ENCODE data around the gene PDCD11.

The PDCD11 gene

DNA sequence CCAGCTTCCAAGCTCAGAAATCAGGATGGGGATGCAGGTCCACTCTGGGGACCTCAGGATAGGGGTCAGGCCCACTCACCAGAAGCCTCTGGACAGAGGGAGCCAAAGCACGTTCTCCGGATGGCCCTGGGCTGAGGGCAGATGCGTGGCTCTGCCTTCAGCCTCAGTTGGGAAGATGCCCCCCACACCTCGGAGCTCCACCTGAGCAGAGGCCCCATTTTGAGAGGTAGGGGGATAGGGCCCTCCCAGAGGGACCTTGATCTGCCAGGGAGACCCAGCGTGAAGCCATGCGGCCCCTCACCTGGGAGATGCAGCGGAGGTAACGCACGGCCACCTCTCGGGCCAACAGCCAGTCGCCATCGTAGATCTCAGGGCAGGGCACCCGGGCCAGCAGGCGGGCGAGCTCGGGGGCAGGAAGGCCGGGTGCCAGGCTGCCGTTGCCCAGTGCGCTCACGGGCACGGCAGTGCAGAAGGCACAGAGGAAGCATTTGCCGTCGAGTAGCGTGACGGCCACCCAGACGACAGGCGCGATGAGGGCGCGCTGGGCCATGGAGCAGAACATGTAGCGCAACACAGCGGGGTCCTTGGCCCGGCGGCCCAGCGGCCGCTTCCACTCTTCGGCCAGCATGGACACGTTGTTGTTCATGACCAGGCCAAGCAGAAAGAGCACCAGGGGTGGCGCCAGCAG is 61.6 kb downstream of the PDCD11 start:
- Histone ChIP-seq H3K9me3 (ENCODE audit: control insufficient read depth, insufficient read depth, low read length) (no peaks in the 10 kb centered on the region), H3K36me3 (ENCODE audit: control insufficient read depth, insufficient read depth, low read length) (no peaks in the 10 kb centered on the region), H3K4me3 (ENCODE audit: low read length) (no peak overlapping the region), H3K4me1 (ENCODE audit: control insufficient read depth, insufficient read depth, low read length) (peaks cover 2% of the 10 kb centered on the region; the same call in 1 of the 2 replicates), H3K27me3 (ENCODE audit: control insufficient read depth, insufficient read depth, low read length) (no peaks in the 10 kb centered on the region), H3K27ac (ENCODE audit: low read length) (no peak overlapping the region)
- no CpG with 5 or more reads among the region's 39 CpGs for WGBS (ENCODE audit: insufficient coverage, insufficient read length)
- no peak for DNase-seq (ENCODE audit: low read depth, low spot score)

DNA sequence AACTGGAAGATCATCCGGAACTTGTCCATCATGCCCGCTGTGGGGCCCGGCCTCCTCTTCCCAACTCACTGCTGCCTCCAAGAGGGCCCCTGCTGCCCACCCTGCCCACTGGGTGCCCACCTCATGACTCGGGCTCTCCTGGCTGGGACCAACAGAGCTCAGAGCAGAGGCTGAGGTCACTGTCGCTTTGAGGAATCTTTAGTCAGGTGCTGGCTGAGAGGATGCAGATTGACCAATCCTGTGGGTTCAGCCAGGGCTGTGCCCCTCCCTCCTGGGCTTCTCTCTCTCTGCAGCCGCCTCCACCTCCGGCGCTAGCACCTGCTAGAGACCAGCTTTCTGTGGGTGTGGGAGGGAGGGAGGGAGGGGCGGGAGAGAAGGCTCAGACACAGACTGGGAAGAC is 62.3 kb downstream of the PDCD11 start, which contains the start of gene CALHM1:
Gene CALHM1, minus strand, starts transcription at position 181 of the 400 bp plus-strand sequence. Its CDS starts 149 bp downstream, at position 32.
- Histone ChIP-seq H3K4me1 (ENCODE audit: control insufficient read depth, insufficient read depth, low read length) (peaks cover 2% of the 10 kb centered on the region; the same call in 1 of the 2 replicates), H3K27me3 (ENCODE audit: control insufficient read depth, insufficient read depth, low read length) (no peaks in the 10 kb centered on the region), H3K27ac (ENCODE audit: low read length) (no peak within 1 kb of the TSS), H3K9me3 (ENCODE audit: control insufficient read depth, insufficient read depth, low read length) (no peaks in the 10 kb centered on the region), H3K4me3 (ENCODE audit: low read length) (no peak within 1 kb of the TSS), H3K36me3 (ENCODE audit: control insufficient read depth, insufficient read depth, low read length) (no peaks in the 10 kb centered on the region)
- DNase-seq (ENCODE audit: low read depth, low spot score), result no peak
- no CpG with 5 or more reads among the region's 9 CpGs for WGBS (ENCODE audit: insufficient coverage, insufficient read length)

DNA sequence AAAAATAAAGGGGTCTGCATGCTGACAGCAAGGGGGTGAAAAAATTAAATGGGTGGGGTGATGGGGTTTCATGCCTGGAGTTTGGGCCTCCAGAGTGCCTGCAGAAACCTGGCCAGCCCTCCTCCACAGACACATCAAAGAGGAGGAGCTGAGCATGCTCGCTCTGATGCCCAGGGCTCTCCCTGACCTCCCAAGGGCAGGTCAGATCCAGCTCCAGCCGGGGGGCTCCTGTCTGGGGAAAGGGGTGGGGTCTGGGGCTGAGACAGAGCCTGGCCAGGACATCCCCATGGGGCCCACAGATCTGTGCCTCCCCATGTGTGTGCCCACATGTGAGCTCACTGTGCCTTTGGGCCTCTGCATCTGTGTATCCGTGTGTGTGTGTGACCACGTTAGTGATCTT is 63.2 kb downstream of the PDCD11 start:
- Histone ChIP-seq H3K36me3 (ENCODE audit: control insufficient read depth, insufficient read depth, low read length) (no peaks in the 10 kb centered on the region), H3K4me3 (ENCODE audit: low read length) (no peak overlapping the region), H3K27ac (ENCODE audit: low read length) (no peak overlapping the region), H3K4me1 (ENCODE audit: control insufficient read depth, insufficient read depth, low read length) (peaks cover 2% of the 10 kb centered on the region; the same call in 1 of the 2 replicates), H3K27me3 (ENCODE audit: control insufficient read depth, insufficient read depth, low read length) (no peaks in the 10 kb centered on the region), H3K9me3 (ENCODE audit: control insufficient read depth, insufficient read depth, low read length) (no peaks in the 10 kb centered on the region)
- no peak for DNase-seq (ENCODE audit: low read depth, low spot score)
- WGBS (ENCODE audit: insufficient coverage, insufficient read length), result no CpG with 5 or more reads among the region's 4 CpGs

DNA sequence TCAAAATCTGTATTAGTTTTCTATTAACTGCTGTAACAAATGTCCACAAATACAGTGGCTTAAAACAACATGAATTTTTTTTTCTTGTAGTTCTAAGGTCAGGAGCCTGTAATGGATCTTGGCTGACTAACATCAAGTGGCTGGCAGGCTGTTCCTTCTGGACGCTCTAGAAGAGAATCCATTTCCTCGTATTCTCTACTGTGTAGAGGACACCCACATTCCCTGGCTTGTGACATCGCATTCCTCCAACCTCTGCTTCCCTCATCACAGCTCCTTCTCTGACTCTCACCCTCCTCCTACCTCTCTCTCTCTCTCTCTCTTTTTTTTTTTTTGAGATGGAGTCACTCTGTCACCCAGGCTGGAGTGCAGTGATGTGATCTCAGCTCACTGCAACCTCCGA is 67.1 kb downstream of the PDCD11 start:
- no peak for DNase-seq (ENCODE audit: low read depth, low spot score)
- Histone ChIP-seq H3K4me3 (ENCODE audit: low read length) (no peak overlapping the region), H3K9me3 (ENCODE audit: control insufficient read depth, insufficient read depth, low read length) (no peaks in the 10 kb centered on the region), H3K27ac (ENCODE audit: low read length) (no peak overlapping the region), H3K4me1 (ENCODE audit: control insufficient read depth, insufficient read depth, low read length) (0 out of 2 replicates have a peak, but pooled peaks cover 2% of the 10 kb centered on the region), H3K36me3 (ENCODE audit: control insufficient read depth, insufficient read depth, low read length) (no peaks in the 10 kb centered on the region), H3K27me3 (ENCODE audit: control insufficient read depth, insufficient read depth, low read length) (no peaks in the 10 kb centered on the region)
- WGBS (ENCODE audit: insufficient coverage, insufficient read length), result no CpG with 5 or more reads among the region's 4 CpGs

DNA sequence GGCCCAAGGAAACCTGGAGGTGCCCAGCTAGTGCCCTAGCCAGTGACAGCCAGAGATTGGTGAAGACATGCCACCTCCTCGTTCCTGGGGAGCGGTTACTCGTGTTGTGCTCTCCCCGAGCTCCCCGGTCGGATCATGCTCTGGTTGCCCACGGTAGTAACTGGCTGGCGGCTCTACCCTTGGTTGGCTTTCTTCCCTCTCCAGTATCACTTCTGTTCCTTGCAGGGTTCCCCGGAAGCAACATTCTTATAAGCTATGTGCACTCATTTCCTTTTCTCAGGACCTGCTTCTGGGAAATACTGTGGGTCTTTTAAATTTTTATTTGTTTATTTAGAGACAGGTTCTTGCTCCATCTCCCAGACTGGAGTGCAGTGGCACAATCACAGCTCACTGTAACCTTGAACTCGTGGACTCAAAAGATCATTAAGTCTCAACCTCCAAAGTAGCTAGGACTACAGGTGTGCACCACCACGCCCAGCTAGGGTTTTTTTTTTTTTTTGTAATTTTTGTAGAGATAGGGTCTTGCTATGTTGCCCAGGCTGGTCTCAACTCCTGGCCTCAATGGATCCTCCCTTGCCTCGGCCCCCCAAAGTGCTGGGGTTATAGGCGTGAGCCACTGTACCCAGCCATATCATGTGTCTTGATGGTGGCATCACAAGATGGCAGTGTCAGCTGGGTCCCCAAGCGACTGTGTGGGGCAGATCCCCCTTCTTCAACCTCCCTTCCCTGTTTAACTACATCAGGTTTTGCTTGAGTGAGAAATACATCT is 69.2 kb downstream of the PDCD11 start:
- Histone ChIP-seq H3K9me3 (ENCODE audit: control insufficient read depth, insufficient read depth, low read length) (no peaks in the 10 kb centered on the region), H3K27me3 (ENCODE audit: control insufficient read depth, insufficient read depth, low read length) (no peaks in the 10 kb centered on the region), H3K36me3 (ENCODE audit: control insufficient read depth, insufficient read depth, low read length) (no peaks in the 10 kb centered on the region), H3K4me3 (ENCODE audit: low read length) (no peak overlapping the region), H3K27ac (ENCODE audit: low read length) (no peak overlapping the region), H3K4me1 (ENCODE audit: control insufficient read depth, insufficient read depth, low read length) (no peaks in the 10 kb centered on the region)
- no CpG with 5 or more reads among the region's 14 CpGs for WGBS (ENCODE audit: insufficient coverage, insufficient read length)
- no peak for DNase-seq (ENCODE audit: low read depth, low spot score)

DNA sequence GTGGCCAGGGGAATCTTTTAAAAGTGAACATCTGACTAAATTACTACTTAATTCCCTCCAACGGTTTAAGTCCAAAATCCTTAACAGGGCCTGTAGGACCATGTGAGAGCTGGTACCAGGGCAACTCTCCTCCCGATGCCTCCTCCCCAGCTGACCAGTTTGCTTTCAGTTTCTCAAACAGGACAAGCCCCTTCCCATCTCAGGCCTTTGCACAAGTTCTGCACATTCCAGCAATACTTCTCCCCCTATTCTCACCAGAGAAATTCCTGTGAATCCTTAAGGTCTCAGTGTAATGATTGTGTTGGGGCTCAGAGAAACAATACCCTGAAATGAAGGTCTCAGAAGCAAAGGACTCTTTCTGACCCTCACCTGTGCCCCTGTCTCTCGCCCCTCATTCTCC is 70.3 kb downstream of the PDCD11 start:
- no peak overlapping the region for H3K4me3 ChIP-seq (ENCODE audit: low read length)
- no peaks in the 10 kb centered on the region for H3K36me3 ChIP-seq (ENCODE audit: control insufficient read depth, insufficient read depth, low read length)
- H3K27me3 ChIP-seq (ENCODE audit: control insufficient read depth, insufficient read depth, low read length), result no peaks in the 10 kb centered on the region
- H3K27ac ChIP-seq (ENCODE audit: low read length), result no peak overlapping the region
- H3K4me1 ChIP-seq (ENCODE audit: control insufficient read depth, insufficient read depth, low read length), result 0 out of 2 replicates have a peak, but pooled peaks cover 2% of the 10 kb centered on the region
- H3K9me3 ChIP-seq (ENCODE audit: control insufficient read depth, insufficient read depth, low read length), result no peaks in the 10 kb centered on the region
- DNase-seq (ENCODE audit: low read depth, low spot score), result no peak
- no CpG with 5 or more reads among the region's 3 CpGs for WGBS (ENCODE audit: insufficient coverage, insufficient read length)

DNA sequence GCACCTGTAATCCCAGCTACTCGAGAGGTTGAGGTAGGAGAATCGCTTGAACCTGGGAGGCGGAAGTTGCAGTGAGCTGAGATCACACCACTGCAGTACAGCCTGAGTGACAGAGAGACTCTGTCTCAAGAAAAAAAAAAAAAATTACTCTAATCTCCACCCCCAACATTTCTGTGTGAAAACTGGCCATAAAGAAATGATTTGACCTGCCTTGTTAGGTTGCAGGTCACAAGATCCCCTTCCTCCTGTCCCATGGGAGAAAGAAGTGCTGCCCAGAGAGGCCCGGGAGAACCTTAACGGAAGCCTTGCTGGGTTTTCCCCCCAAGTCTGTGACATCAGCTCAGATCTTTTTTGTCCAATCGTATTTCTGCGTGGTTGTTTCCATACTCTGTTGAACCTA is 71.0 kb downstream of the PDCD11 start:
- no peak for DNase-seq (ENCODE audit: low read depth, low spot score)
- no CpG with 5 or more reads among the region's 7 CpGs for WGBS (ENCODE audit: insufficient coverage, insufficient read length)
- H3K9me3 ChIP-seq (ENCODE audit: control insufficient read depth, insufficient read depth, low read length), result no peaks in the 10 kb centered on the region
- no peak overlapping the region for H3K27ac ChIP-seq (ENCODE audit: low read length)
- H3K27me3 ChIP-seq (ENCODE audit: control insufficient read depth, insufficient read depth, low read length), result no peaks in the 10 kb centered on the region
- no peaks in the 10 kb centered on the region for H3K36me3 ChIP-seq (ENCODE audit: control insufficient read depth, insufficient read depth, low read length)
- no peak overlapping the region for H3K4me3 ChIP-seq (ENCODE audit: low read length)
- peaks cover 4% of the 10 kb centered on the region; the same call in 1 of the 2 replicates for H3K4me1 ChIP-seq (ENCODE audit: control insufficient read depth, insufficient read depth, low read length)

DNA sequence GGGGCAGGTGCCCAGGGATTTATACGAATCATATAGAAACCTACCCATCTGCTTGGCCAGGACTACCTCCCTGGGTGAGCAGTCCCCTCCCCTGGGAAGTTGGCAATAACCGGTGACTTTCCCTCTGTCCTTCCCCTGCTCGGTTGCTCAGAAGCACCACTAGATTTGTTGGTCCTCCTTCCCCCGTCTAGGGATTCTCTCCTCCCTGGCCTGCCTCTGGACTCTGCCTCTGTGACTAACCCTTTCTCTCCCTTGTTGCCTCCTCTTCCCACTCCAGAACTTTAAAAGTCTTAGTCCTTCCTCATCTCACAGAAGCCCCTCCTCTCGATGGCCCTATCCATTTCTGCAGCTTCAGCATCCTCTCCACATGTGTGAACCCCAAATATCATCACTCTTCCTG is 72.8 kb downstream of the PDCD11 start:
- WGBS (ENCODE audit: insufficient coverage, insufficient read length), result no CpG with 5 or more reads among the region's 5 CpGs
- Histone ChIP-seq H3K36me3 (ENCODE audit: control insufficient read depth, insufficient read depth, low read length) (no peaks in the 10 kb centered on the region), H3K27me3 (ENCODE audit: control insufficient read depth, insufficient read depth, low read length) (no peaks in the 10 kb centered on the region), H3K4me3 (ENCODE audit: low read length) (no peak overlapping the region), H3K9me3 (ENCODE audit: control insufficient read depth, insufficient read depth, low read length) (no peaks in the 10 kb centered on the region), H3K27ac (ENCODE audit: low read length) (no peak overlapping the region), H3K4me1 (ENCODE audit: control insufficient read depth, insufficient read depth, low read length) (peaks cover 4% of the 10 kb centered on the region; the same call in 1 of the 2 replicates)
- DNase-seq (ENCODE audit: low read depth, low spot score), result no peak

DNA sequence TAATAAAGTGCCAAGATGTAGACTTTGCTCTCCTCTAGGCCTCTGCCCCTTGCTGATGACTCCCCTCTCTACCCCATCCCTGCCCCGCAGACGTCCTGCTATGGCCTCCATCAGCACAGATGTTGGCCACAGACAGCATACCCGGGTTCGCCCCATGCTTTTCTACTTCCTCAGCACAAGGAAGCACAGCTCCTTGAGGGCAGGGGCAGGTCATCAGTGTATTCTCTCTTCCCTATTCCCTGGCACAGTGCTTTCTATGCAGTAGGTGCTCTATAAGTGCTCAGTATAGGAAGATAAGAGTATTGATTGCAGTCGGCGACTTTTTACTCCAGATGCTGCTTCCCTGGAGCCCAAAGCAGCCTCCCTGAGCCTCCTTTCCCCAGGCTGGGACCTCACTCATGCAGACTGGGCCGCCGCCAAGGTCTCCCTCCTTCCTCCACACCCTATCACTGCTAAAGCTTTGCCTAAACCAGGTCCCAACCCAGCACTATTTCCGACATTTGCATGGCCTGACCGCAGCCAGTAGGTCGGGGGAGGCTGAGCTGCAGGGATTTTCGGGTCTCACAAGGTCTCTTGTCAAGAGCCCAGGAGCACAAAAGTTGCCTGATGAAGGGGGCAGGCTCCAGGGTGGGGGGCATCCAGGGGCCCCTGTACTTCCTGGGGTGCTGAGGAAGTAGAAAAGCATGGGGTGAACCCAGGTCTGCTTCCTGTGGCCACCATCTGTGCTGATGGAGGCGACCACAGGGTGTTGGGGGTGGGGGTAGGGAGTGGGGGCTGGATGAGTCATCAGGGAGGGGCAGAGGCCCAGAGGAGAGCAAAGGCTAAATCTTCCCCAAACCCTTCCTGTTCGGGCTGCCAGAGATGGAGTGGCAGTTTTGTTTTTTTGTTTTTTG is 74.6 kb downstream of the PDCD11 start:
- H3K27ac ChIP-seq (ENCODE audit: low read length), result no peak overlapping the region
- no peak for DNase-seq (ENCODE audit: low read depth, low spot score)
- peaks cover 4% of the 10 kb centered on the region; the same call in 1 of the 2 replicates for H3K4me1 ChIP-seq (ENCODE audit: control insufficient read depth, insufficient read depth, low read length)
- WGBS (ENCODE audit: insufficient coverage, insufficient read length), result no CpG with 5 or more reads among the region's 14 CpGs
- no peaks in the 10 kb centered on the region for H3K27me3 ChIP-seq (ENCODE audit: control insufficient read depth, insufficient read depth, low read length)
- H3K9me3 ChIP-seq (ENCODE audit: control insufficient read depth, insufficient read depth, low read length), result no peaks in the 10 kb centered on the region
- H3K4me3 ChIP-seq (ENCODE audit: low read length), result no peak overlapping the region
- H3K36me3 ChIP-seq (ENCODE audit: control insufficient read depth, insufficient read depth, low read length), result no peaks in the 10 kb centered on the region

DNA sequence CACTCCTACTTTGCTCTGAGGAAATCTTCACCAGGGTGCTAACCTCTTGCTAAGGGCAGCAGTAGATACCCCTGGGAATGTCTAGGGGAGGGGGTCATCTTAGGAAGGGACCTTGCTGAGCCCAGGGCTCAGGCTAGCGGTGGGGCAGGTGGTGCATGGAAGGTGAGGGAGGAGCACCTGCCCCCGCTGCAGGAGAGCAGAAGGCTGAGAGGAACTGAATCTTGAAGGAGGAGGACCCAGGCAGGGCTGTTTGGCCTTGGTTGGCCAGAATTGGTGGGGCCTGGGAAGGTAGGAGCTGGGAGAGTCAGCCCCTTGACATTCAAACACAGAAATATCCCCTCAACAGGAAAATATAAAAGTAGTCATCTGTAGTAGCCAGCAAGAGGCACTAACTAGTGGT is 75.6 kb downstream of the PDCD11 start:
- Histone ChIP-seq H3K27me3 (ENCODE audit: control insufficient read depth, insufficient read depth, low read length) (no peaks in the 10 kb centered on the region), H3K4me3 (ENCODE audit: low read length) (no peak overlapping the region), H3K4me1 (ENCODE audit: control insufficient read depth, insufficient read depth, low read length) (peaks cover 6% of the 10 kb centered on the region), H3K36me3 (ENCODE audit: control insufficient read depth, insufficient read depth, low read length) (no peaks in the 10 kb centered on the region), H3K27ac (ENCODE audit: low read length) (no peak overlapping the region), H3K9me3 (ENCODE audit: control insufficient read depth, insufficient read depth, low read length) (no peaks in the 10 kb centered on the region)
- DNase-seq (ENCODE audit: low read depth, low spot score), result no peak
- no CpG with 5 or more reads among the region's 2 CpGs for WGBS (ENCODE audit: insufficient coverage, insufficient read length)

Measured in iPS DF 6.9 (cell line).